ENCODE measurements around the gene BICRAL. TPM values are rescaled to one million over a fixed set of nuclear protein-coding genes. Genes with fewer than 3 reads are reported as not detected.

Gene BICRAL
- total and polyA plus RNA-seq, 9 of the 15 experiments (the other 6 are each of a cell fraction or from before 2014, with no cell fraction given), result 1.2 to 11.9 (median 5.6) TPM

DNA sequence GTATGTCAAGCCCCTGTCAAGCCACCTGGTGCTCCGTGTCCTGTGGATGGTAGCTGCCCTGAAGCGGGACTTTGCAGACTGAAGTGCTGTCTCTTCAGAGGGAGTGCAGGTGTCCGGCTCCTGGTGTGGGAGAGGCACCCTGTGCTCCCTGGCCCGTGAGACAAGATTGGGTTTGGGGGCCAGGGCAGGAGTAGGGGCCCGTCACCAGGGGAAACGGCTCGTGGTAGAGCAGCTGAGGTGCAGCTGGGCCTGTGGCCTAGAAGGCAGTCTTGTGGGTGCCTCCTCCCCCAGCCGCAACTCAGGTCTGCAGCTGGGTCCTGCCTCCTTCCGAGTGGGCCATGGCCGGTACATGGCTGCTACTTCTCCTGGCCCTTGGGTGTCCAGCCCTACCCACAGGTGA, 133.9 kb downstream of the BICRAL start, which contains the start of gene PTCRA:
TSS of gene PTCRA (plus strand) at position 322 of the 400 bp plus-strand sequence. CDS start at position 339, 17 bp downstream.
- no peak within 1 kb of the TSS for H3K27ac ChIP-seq (ENCODE audit: extremely low read depth, low read depth, low read length)
- TF ChIP-seq L3MBTL2 (IDR thresholded peaks at IDR 0.05) (no peak), CEBPG (CRISPR knock-in tag; IDR thresholded peaks at IDR 0.05) (no peak), CEBPG (tag; conservative IDR thresholded peaks at IDR 0.05 in 1 of 2, IDR thresholded peaks at IDR 0.05 in 1 of 2) (no peak), C11orf30 (IDR thresholded peaks at IDR 0.05; ENCODE audit: low read depth) (no peak), RFX5 (IDR thresholded peaks at IDR 0.05; ENCODE audit: low read depth, low read length) (no peak), SMC3 (conservative IDR thresholded peaks at IDR 0.05; ENCODE audit: insufficient read depth, low read depth, low read length) (no peak), ZNF217 (CRISPR knock-in tag; IDR thresholded peaks at IDR 0.05) (no peak)
- TF ChIP-seq, protein P1, sequence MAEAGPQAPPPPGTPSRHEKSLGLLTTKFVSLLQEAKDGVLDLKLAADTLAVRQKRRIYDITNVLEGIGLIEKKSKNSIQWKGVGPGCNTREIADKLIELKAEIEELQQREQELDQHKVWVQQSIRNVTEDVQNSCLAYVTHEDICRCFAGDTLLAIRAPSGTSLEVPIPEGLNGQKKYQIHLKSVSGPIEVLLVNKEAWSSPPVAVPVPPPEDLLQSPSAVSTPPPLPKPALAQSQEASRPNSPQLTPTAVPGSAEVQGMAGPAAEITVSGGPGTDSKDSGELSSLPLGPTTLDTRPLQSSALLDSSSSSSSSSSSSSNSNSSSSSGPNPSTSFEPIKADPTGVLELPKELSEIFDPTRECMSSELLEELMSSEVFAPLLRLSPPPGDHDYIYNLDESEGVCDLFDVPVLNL (CRISPR knock-in tag; IDR thresholded peaks at IDR 0.05; ENCODE audit: low read depth), result no peak
- H3K4me1 ChIP-seq (replicated peaks in 1 of 2; ENCODE audit: control insufficient read depth in 2 of 2, insufficient read depth in 2 of 2, low read length in 2 of 2), result peaks cover 0 to 9% of the 10 kb centered on the region in 2 experiments; a peak in 2 of 5 replicates
- no peak within 1 kb of the TSS for H3K4me2 ChIP-seq (ENCODE audit: insufficient read depth, low read length)
- no peaks in the 10 kb centered on the region for H3K9me3 ChIP-seq (replicated peaks; ENCODE audit: control insufficient read depth, insufficient read depth, low read depth, low read length)
- BruUV-seq (replicated peaks), result no TSS peak
- ChIA-PET CTCF (ENCODE audit: low intra/inter-chr PET ratio) (no interaction called here), POLR2A (interaction anchor here (0.6 to 2.4 kb wide), 4 partner anchors 10 to 255 kb away, joined by 3 to 6 read pairs (median 4); partner anchors contain the start of gene PPP2R5D)
- in situ Hi-C loops (cut with MboI), result no loop called here
- WGBS (ENCODE audit: insufficient coverage, low coverage, missing lambda C conversion rate), result 30% methylated on average over 10 of the region's 10 CpGs
- H3K9ac ChIP-seq (ENCODE audit: insufficient read depth in 1 of 2, low read depth in 2 of 2, low read length in 2 of 2), result peak within 1 kb of the TSS in 1 of 2 experiments; percentile 53; a peak in 1 of 4 replicates
- H4K20me1 ChIP-seq (replicated peaks; ENCODE audit: control insufficient read depth, insufficient read depth, low read length), result no peaks in the 10 kb centered on the region
- no peaks in the 10 kb centered on the region for H3K9me1 ChIP-seq (ENCODE audit: control insufficient read depth, insufficient read depth, low read length)
- no peaks in the 10 kb centered on the region for H3K36me3 ChIP-seq (ENCODE audit: control insufficient read depth, insufficient read depth, low read length)
- ATAC-seq, result peak; percentile 13; the same call in 1 of the 3 replicates
- H2AFZ ChIP-seq (ENCODE audit: low read depth, low read length), result no peak within 1 kb of the TSS
- no peak for FAIRE-seq
- intact Hi-C loops (cut with micrococcal nuclease), result no loop called here
- H3K4me3 ChIP-seq, result no peak within 1 kb of the TSS
- H3K79me2 ChIP-seq (ENCODE audit: control insufficient read depth, insufficient read depth, low read length), result no peaks in the 10 kb centered on the region
- peak in 1 of 4 experiments; percentile 9 for DNase-seq (ENCODE audit: extremely low read depth in 1 of 4, low spot score in 3 of 4)
- no peaks in the 10 kb centered on the region for H3K27me3 ChIP-seq (ENCODE audit: control insufficient read depth in 2 of 2, insufficient read depth in 2 of 2, low read length in 2 of 2)

Data from K562 (cell line).